ENCODE results near the gene AADACL4.

The AADACL4 gene

GRCh38 chr1:12629511-12629956 lies 14.4 kb upstream of the AADACL4 start:
- in situ Hi-C loops (cut with MboI; ENCODE audit: low sequenced_read_pairs), result loop anchor here (25.0 kb wide), 1 partner anchor 517 kb away; no protein-coding TSS in a partner anchor

GRCh38 chr1:12629985-12630760 lies 13.7 kb upstream of the AADACL4 start:
- in situ Hi-C loops (cut with MboI; ENCODE audit: low sequenced_read_pairs), result loop anchor here (25.0 kb wide), 1 partner anchor 518 kb away; no protein-coding TSS in a partner anchor

GRCh38 chr1:12630946-12631530 lies 12.8 kb upstream of the AADACL4 start:
- in situ Hi-C loops (cut with MboI; ENCODE audit: low sequenced_read_pairs), result loop anchor here (25.0 kb wide), 1 partner anchor 519 kb away; no protein-coding TSS in a partner anchor

- in situ Hi-C loops (cut with MboI; ENCODE audit: low sequenced_read_pairs), result loop anchor here (25.0 kb wide), 1 partner anchor 519 kb away; no protein-coding TSS in a partner anchor
Measured at GRCh38 chr1:12631571-12631970, 12.3 kb upstream of the AADACL4 start.

- in situ Hi-C loops (cut with MboI; ENCODE audit: low sequenced_read_pairs), result loop anchor here (25.0 kb wide), 1 partner anchor 522 kb away; no protein-coding TSS in a partner anchor
Measured at GRCh38 chr1:12634156-12634555, 9.7 kb upstream of the AADACL4 start.

GRCh38 chr1:12634696-12635202 lies 9.1 kb upstream of the AADACL4 start:
- in situ Hi-C loops (cut with MboI; ENCODE audit: low sequenced_read_pairs), result loop anchor here (25.0 kb wide), 1 partner anchor 522 kb away; no protein-coding TSS in a partner anchor

GRCh38 chr1:12636098-12636950 lies 7.6 kb upstream of the AADACL4 start:
- in situ Hi-C loops (cut with MboI; ENCODE audit: low sequenced_read_pairs), result loop anchor here (25.0 kb wide), 1 partner anchor 524 kb away; no protein-coding TSS in a partner anchor

- in situ Hi-C loops (cut with MboI; ENCODE audit: low sequenced_read_pairs), result loop anchor here (25.0 kb wide), 1 partner anchor 525 kb away; no protein-coding TSS in a partner anchor
Measured at GRCh38 chr1:12637693-12638092, 6.2 kb upstream of the AADACL4 start.

GRCh38 chr1:12640237-12640957 lies 3.5 kb upstream of the AADACL4 start:
- in situ Hi-C loops (cut with MboI; ENCODE audit: low sequenced_read_pairs), result loop anchor here (25.0 kb wide), 1 partner anchor 528 kb away; no protein-coding TSS in a partner anchor

DNA sequence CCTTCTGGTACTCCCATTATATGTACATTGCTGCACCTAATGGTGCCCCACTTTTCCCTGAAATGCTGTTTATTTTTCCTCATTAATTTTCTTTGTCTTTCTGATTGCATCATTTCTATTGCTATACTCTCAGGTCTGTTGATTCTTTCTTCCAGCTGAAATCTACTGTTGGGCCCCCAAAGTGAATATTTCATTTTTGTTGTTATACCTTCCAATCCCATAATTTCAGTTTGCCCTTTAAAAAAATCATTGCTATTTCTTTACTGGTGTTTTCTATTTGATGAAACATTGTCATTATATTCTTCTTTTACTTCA lies 3.0 kb upstream of the AADACL4 start:
- in situ Hi-C loops (cut with MboI; ENCODE audit: low sequenced_read_pairs), result loop anchor here (25.0 kb wide), 1 partner anchor 529 kb away; no protein-coding TSS in a partner anchor

GRCh38 chr1:12643079-12643478 lies 806 bp upstream of the AADACL4 start:
- in situ Hi-C loops (cut with MboI; ENCODE audit: low sequenced_read_pairs), result loop anchor here (25.0 kb wide), 1 partner anchor 531 kb away; no protein-coding TSS in a partner anchor

DNA sequence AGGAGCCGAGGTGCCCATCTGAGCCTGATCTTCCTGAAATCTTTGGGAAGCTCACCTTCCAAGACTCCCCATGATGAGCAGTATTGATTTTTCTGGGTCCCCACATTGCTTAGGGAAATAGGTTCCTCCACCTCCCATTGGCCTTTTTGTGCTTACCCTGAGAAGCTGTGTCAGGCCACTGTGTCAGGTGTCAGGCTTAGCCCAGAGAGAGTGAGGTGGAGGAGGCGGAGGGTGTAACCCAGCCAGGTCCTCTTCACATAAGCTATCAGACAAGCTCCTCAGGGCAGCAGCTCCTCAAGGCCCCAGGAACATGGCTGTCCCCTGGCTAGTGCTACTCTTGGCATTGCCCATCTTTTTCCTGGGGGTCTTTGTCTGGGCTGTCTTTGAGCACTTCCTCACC lies 352 bp downstream of the AADACL4 start:
- in situ Hi-C loops (cut with MboI; ENCODE audit: low sequenced_read_pairs), result loop anchor here (25.0 kb wide), 1 partner anchor 532 kb away; no protein-coding TSS in a partner anchor

DNA sequence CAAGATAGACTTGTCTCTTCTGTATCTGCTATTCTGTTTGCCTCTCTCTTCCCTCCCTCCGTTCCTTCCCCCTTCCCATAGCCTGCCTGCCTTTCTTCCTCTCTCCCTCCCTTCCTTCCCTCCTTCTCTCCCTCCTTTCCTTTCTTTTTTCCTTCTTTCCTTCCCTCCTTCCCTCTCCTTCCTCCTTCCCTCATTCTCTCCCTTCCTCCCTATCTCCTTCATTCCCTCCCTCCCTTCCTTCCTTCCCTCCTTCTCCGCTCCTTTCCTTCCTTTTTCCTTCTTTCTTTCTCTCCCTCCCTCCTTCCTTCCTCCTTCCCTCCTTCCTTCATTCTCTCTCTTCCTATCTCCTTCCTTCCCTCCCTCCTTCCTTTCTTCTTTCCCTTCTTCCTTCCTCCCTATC lies 944 bp downstream of the AADACL4 start:
- in situ Hi-C loops (cut with MboI; ENCODE audit: low sequenced_read_pairs), result loop anchor here (25.0 kb wide), 1 partner anchor 533 kb away; no protein-coding TSS in a partner anchor

DNA sequence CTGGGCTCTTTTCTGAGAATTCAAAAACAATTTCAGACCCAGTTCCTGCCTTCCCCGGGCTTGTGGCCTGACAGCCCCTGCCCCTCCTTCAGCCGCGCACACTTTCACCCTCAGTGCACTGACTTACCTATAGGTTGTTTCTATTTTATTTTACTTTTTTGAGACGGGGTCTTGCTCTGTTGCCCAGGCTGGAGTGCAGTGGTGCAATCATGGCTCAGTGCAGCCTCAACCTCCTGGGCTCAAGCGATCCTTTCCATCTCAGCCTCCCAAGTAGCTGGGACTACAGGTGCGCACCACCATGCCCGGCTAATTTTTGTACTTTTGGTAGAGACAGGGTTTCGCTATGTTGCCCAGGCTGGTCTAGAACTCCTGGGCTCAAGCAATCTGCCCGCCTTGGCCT lies 1.5 kb downstream of the AADACL4 start:
- in situ Hi-C loops (cut with MboI; ENCODE audit: low sequenced_read_pairs), result loop anchor here (25.0 kb wide), 1 partner anchor 533 kb away; no protein-coding TSS in a partner anchor

DNA sequence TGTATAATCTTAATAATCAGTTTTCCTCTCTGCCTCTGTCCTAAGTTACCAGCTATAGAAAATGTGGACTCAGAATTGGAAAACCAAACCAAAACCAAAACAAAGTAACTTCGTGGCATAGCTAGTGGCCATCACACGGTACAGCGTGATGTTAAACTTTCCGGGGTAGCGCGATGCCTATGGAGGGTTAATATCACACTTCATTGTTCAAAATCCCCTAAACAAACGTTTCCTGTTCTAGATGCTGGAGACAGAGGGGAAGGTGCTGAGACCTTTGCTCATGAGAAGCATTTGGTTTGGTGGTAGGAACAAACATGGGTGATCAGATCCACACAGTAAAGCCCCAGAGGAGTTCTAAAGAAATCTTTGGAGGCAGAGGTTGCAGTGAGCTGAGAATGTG lies 4.9 kb downstream of the AADACL4 start:
- in situ Hi-C loops (cut with MboI; ENCODE audit: low sequenced_read_pairs), result loop anchor here (25.0 kb wide), 1 partner anchor 536 kb away; no protein-coding TSS in a partner anchor

DNA sequence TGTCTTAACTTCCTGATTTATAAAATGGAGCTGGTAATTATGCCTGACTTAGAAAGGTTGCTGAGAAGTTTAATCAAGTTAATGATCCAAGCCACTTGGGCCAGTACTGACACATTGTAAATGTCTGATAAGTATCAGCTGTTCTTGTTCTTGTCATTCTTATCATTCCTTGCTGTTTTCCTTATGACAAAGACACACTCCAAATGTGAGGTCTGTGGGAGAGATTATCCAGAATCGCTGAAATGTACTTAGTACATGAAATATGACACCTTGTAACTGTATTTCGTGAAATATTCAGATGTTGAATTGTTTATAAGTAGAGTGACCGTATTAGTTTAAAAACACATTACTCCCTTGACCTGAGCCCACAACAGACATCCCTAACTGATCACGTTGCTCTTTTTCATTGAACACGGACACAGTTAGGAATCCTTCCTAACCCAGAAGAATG lies 6.1 kb downstream of the AADACL4 start:
- in situ Hi-C loops (cut with MboI; ENCODE audit: low sequenced_read_pairs), result loop anchor here (10.0 to 25.0 kb wide), 2 partner anchors 335 to 538 kb away; no protein-coding TSS in a partner anchor

- in situ Hi-C loops (cut with MboI; ENCODE audit: low sequenced_read_pairs), result loop anchor here (10.0 kb wide), 1 partner anchor 339 kb away; no protein-coding TSS in a partner anchor
Measured at GRCh38 chr1:12654004-12654567, 10.2 kb downstream of the AADACL4 start.

GRCh38 chr1:12654657-12655056 lies 10.8 kb downstream of the AADACL4 start:
- in situ Hi-C loops (cut with MboI; ENCODE audit: low sequenced_read_pairs), result loop anchor here (10.0 kb wide), 1 partner anchor 340 kb away; no protein-coding TSS in a partner anchor

DNA sequence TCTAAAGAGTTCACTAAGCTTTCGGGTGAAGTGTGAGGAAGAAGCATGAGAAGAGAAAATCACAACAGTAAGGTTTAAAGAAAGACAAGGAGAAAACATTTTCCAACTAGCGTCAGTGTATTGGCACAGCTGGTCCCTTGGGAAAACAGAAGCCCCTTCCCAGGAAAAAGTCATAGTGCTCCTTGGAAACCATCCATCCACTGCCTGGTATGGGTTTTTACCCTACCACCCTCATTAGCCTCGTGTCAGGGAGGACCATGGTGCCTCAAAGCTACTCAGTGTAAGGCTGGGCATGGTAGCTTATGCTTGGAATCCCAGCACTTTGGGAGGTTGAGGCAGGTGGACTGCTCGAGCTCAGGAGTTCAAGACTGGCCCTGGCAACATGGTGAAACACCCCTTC lies 12.7 kb downstream of the AADACL4 start:
- in situ Hi-C loops (cut with MboI; ENCODE audit: low sequenced_read_pairs), result loop anchor here (10.0 kb wide), 1 partner anchor 342 kb away; no protein-coding TSS in a partner anchor

Measured in HL-60/S4 treated with phorbol 12-myristate 13-acetate at 8.2 ng/mL for 4 days and 3 days (cell line).